ENCODE results near the gene ANAPC1. TPM values are rescaled to one million over a fixed set of nuclear protein-coding genes. Genes with fewer than 3 reads are reported as not detected.
A peak's percentile ranks its signal among the peaks of the same experiment; 100 is the strongest.

Gene ANAPC1
- total and polyA plus RNA-seq, 9 of the 15 experiments (the other 6 are each of a cell fraction or from before 2014, with no cell fraction given): 14.0 to 126 (median 78.2) TPM

- TF ChIP-seq ZFPM2 (CRISPR knock-in tag; IDR thresholded peaks at IDR 0.05) (no peak), ZNF551 (CRISPR knock-in tag; IDR thresholded peaks at IDR 0.05) (no peak), FOXJ3 (CRISPR knock-in tag; IDR thresholded peaks at IDR 0.05) (no peak), DIDO1 (tag; IDR thresholded peaks at IDR 0.05; ENCODE audit: low read depth) (peak; percentile 63), ZNF354B (CRISPR knock-in tag; IDR thresholded peaks at IDR 0.05) (no peak), ZNF197 (CRISPR knock-in tag; IDR thresholded peaks at IDR 0.05; ENCODE audit: low read depth) (no peak), KLF1 (tag; IDR thresholded peaks at IDR 0.05) (no peak), ZNF77 (CRISPR knock-in tag; IDR thresholded peaks at IDR 0.05) (no peak), CTBP1 (IDR thresholded peaks at IDR 0.05; ENCODE audit: borderline replicate concordance) (no peak; the same call in 1 of the 2 replicates), ZBTB2 (IDR thresholded peaks at IDR 0.05) (peak; percentile 65), RBM14 (IDR thresholded peaks at IDR 0.05; ENCODE audit: borderline replicate concordance, insufficient read depth, low read depth, low read length) (no peak), BDP1 (IDR thresholded peaks at IDR 0.05; ENCODE audit: insufficient read depth, insufficient read length) (no peak), ZNF764 (CRISPR knock-in tag; IDR thresholded peaks at IDR 0.05; ENCODE audit: low read depth) (no peak), OTX1 (CRISPR knock-in tag; IDR thresholded peaks at IDR 0.05) (no peak), RFX5 (IDR thresholded peaks at IDR 0.05; ENCODE audit: low read depth, low read length) (no peak), SREBF1 (IDR thresholded peaks at IDR 0.05; ENCODE audit: borderline replicate concordance, low read depth, low read length) (no peak)
- TF ChIP-seq, protein P1, sequence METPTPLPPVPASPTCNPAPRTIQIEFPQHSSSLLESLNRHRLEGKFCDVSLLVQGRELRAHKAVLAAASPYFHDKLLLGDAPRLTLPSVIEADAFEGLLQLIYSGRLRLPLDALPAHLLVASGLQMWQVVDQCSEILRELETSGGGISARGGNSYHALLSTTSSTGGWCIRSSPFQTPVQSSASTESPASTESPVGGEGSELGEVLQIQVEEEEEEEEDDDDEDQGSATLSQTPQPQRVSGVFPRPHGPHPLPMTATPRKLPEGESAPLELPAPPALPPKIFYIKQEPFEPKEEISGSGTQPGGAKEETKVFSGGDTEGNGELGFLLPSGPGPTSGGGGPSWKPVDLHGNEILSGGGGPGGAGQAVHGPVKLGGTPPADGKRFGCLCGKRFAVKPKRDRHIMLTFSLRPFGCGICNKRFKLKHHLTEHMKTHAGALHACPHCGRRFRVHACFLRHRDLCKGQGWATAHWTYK (CRISPR knock-in tag; IDR thresholded peaks at IDR 0.05): peak; percentile 15; the same call in 1 of the 2 replicates
- TF ChIP-seq, protein P2, sequence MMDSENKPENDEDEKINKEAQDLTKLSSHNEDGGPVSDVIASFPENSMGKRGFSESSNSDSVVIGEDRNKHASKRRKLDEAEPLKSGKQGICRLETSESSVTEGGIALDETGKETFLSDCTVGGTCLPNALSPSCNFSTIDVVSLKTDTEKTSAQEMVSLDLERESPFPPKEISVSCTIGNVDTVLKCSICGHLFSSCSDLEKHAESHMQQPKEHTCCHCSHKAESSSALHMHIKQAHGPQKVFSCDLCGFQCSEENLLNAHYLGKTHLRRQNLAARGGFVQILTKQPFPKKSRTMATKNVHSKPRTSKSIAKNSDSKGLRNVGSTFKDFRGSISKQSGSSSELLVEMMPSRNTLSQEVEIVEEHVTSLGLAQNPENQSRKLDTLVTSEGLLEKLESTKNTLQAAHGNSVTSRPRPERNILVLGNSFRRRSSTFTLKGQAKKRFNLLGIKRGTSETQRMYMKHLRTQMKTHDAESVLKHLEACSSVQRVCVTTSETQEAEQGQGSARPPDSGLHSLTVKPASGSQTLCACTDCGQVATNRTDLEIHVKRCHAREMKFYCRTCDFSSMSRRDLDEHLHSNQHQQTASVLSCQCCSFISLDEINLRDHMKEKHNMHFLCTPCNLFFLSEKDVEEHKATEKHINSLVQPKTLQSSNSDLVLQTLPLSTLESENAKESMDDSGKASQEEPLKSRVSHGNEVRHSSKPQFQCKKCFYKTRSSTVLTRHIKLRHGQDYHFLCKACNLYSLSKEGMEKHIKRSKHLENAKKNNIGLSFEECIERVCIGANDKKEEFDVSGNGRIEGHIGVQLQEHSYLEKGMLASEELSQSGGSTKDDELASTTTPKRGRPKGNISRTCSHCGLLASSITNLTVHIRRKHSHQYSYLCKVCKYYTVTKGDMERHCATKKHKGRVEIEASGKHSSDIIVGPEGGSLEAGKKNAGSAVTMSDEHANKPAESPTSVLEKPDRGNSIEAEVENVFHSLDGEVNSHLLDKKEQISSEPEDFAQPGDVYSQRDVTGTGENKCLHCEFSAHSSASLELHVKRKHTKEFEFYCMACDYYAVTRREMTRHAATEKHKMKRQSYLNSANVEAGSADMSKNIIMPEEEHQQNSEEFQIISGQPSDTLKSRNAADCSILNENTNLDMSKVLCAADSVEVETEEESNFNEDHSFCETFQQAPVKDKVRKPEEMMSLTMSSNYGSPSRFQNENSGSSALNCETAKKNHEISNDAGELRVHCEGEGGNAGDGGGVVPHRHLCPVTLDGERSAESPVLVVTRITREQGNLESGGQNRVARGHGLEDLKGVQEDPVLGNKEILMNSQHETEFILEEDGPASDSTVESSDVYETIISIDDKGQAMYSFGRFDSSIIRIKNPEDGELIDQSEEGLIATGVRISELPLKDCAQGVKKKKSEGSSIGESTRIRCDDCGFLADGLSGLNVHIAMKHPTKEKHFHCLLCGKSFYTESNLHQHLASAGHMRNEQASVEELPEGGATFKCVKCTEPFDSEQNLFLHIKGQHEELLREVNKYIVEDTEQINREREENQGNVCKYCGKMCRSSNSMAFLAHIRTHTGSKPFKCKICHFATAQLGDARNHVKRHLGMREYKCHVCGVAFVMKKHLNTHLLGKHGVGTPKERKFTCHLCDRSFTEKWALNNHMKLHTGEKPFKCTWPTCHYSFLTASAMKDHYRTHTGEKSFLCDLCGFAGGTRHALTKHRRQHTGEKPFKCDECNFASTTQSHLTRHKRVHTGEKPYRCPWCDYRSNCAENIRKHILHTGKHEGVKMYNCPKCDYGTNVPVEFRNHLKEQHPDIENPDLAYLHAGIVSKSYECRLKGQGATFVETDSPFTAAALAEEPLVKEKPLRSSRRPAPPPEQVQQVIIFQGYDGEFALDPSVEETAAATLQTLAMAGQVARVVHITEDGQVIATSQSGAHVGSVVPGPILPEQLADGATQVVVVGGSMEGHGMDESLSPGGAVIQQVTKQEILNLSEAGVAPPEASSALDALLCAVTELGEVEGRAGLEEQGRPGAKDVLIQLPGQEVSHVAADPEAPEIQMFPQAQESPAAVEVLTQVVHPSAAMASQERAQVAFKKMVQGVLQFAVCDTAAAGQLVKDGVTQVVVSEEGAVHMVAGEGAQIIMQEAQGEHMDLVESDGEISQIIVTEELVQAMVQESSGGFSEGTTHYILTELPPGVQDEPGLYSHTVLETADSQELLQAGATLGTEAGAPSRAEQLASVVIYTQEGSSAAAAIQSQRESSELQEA (IDR thresholded peaks at IDR 0.05; ENCODE audit: low read depth): no peak
Observed at GRCh38 chr2:111883661-111884591, at the start of gene ANAPC1 (continued).

All from K562 (cell line).